Peyer's patch (tissue), 4 donors: ENCODE results near the gene ATP12A. TPM values are rescaled to one million over a fixed set of nuclear protein-coding genes. Genes with fewer than 3 reads are reported as not detected.

ENCODE experiments used
- DNase-seq, 3 donors: peaks; one replicate each; pipeline ENCODE4 v3.0.0-alpha.2; 2017 to 2019
- H3K27ac ChIP-seq, 4 donors: fragments of 200-600 bp; sonication (generic); one replicate each; pipeline ENCODE4 v1.5.1; 2016 to 2019
- H3K27me3 ChIP-seq, 2 donors: fragments of 200-600 bp; sonication (generic); one replicate each; pipeline ENCODE4 v1.5.1; 2019
- H3K36me3 ChIP-seq, 3 donors: fragments of 200-600 bp; sonication (generic); one replicate each; pipeline ENCODE4 v1.5.1; 2016 to 2019
- H3K4me1 ChIP-seq, 4 donors: fragments of 200-600 bp; sonication (generic); one replicate each; pipeline ENCODE4 v1.5.1; 2016 to 2019
- H3K4me3 ChIP-seq, 4 donors: fragments of 200-600 bp; sonication (generic); 1 replicate in 3 of 4; 2 replicates in 1 of 4; pipeline ENCODE4 v1.5.1; 2016 to 2019; ENCODE audit warnings: mild to moderate bottlenecking in 1 of 4
- H3K9me3 ChIP-seq, 4 donors: fragments of 200-600 bp; sonication (generic); one replicate each; pipeline ENCODE4 v1.5.1; 2016 to 2019; ENCODE audit warnings: mild to moderate bottlenecking in 1 of 4
- POLR2A ChIP-seq, 2 donors: fragments of 450-650 bp; IDR thresholded peaks; one replicate each; pipeline ENCODE4 v1.5.1; 2017; ENCODE audit warnings: antibody characterized with exemption in 2 of 2, mild to moderate bottlenecking in 2 of 2, moderate library complexity in 2 of 2
- total RNA-seq, 4 donors: library from RNA; depleted of rRNA; stranded (reverse); fragments of >200 nt; gene quantifications; one replicate each; pipeline ENCODE4 v1.1.0, GENCODE V29; 2016
- TF ChIP-seq, protein P1 (sequence below), 6 experiments: fragments of 450-650 bp in 4 of 6; fragments of 200-600 bp in 2 of 6; sonication (generic) in 1 of 6; IDR thresholded peaks; one replicate each; pipeline ENCODE4 v1.5.1; 2017 to 2019; ENCODE audit warnings: antibody characterized with exemption in 6 of 6, mild to moderate bottlenecking in 3 of 6, moderate library complexity in 1 of 6

The ATP12A gene
- total RNA-seq, 4 donors from 2014 or later = not detected

DNA sequence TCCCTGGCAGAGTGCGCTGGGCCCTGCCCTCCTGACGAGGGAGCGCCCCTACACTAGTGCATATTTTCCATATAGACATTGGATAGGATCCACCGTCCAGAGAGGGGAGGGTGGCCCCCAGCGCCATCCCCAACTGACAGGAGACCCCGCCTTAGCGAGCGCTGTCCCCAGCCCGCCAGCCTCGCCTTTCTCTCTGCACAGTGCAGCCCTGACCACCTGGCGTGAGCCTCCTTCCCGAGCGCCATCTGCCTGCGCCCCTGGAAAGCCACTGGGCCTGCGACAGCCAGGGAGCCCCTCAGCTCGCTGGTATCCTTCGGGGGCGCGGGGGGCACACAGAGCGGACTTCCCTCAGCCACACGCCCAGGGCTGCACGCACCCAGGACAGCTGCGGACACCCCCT is 42.1 kb upstream of the ATP12A start:
- Histone ChIP-seq H3K27me3 (no peaks in the 10 kb centered on the region), H3K27ac (no peak overlapping the region), H3K4me1 (no peaks in the 10 kb centered on the region), H3K4me3 (no peak overlapping the region), H3K9me3 (no peaks in the 10 kb centered on the region), H3K36me3 (no peaks in the 10 kb centered on the region)
- no peak for TF ChIP-seq POLR2A (IDR thresholded peaks at IDR 0.05)
- TF ChIP-seq, protein P1, sequence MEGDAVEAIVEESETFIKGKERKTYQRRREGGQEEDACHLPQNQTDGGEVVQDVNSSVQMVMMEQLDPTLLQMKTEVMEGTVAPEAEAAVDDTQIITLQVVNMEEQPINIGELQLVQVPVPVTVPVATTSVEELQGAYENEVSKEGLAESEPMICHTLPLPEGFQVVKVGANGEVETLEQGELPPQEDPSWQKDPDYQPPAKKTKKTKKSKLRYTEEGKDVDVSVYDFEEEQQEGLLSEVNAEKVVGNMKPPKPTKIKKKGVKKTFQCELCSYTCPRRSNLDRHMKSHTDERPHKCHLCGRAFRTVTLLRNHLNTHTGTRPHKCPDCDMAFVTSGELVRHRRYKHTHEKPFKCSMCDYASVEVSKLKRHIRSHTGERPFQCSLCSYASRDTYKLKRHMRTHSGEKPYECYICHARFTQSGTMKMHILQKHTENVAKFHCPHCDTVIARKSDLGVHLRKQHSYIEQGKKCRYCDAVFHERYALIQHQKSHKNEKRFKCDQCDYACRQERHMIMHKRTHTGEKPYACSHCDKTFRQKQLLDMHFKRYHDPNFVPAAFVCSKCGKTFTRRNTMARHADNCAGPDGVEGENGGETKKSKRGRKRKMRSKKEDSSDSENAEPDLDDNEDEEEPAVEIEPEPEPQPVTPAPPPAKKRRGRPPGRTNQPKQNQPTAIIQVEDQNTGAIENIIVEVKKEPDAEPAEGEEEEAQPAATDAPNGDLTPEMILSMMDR (IDR thresholded peaks at IDR 0.05) = no peak
- DNase-seq = no peak

DNA sequence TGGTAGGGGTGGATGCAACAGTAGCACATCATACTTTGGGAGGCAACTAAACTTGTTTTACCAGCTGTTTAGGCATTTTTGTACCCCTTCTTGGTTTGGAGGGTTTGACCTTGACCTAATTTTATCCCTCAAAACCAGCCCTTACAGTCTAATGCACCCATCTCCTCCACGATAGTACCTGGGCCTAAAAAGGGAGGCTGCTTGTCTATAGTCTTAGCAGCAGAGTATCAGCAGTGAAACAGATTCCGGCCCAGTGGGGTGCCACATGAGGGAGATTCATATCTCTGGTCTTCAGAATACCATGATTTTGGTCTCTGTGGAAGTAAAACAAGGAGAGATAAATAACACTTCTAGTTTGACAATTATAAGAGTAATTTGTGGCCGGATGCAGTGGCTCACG is 39.5 kb upstream of the ATP12A start:
- TF ChIP-seq, protein P1 (IDR thresholded peaks at IDR 0.05) = no peak
- no peak for TF ChIP-seq POLR2A (IDR thresholded peaks at IDR 0.05)
- Histone ChIP-seq H3K27ac (no peak overlapping the region), H3K36me3 (no peaks in the 10 kb centered on the region), H3K4me1 (no peaks in the 10 kb centered on the region), H3K27me3 (no peaks in the 10 kb centered on the region), H3K4me3 (no peak overlapping the region), H3K9me3 (no peaks in the 10 kb centered on the region)
- DNase-seq = no peak

GRCh38 chr13:24642219-24642618 is 38.0 kb upstream of the ATP12A start:
- Histone ChIP-seq H3K27ac (no peak overlapping the region), H3K4me3 (no peak overlapping the region), H3K4me1 (no peaks in the 10 kb centered on the region), H3K9me3 (no peaks in the 10 kb centered on the region), H3K36me3 (no peaks in the 10 kb centered on the region), H3K27me3 (no peaks in the 10 kb centered on the region)
- TF ChIP-seq, protein P1 (IDR thresholded peaks at IDR 0.05) = no peak
- no peak for TF ChIP-seq POLR2A (IDR thresholded peaks at IDR 0.05)
- no peak for DNase-seq

GRCh38 chr13:24644036-24644435 is 36.2 kb upstream of the ATP12A start:
- no peak for TF ChIP-seq POLR2A (IDR thresholded peaks at IDR 0.05)
- TF ChIP-seq, protein P1 (IDR thresholded peaks at IDR 0.05) = no peak
- Histone ChIP-seq H3K4me3 (no peak overlapping the region), H3K4me1 (no peaks in the 10 kb centered on the region), H3K27ac (no peak overlapping the region), H3K36me3 (no peaks in the 10 kb centered on the region), H3K27me3 (no peaks in the 10 kb centered on the region), H3K9me3 (no peaks in the 10 kb centered on the region)
- DNase-seq = no peak

DNA sequence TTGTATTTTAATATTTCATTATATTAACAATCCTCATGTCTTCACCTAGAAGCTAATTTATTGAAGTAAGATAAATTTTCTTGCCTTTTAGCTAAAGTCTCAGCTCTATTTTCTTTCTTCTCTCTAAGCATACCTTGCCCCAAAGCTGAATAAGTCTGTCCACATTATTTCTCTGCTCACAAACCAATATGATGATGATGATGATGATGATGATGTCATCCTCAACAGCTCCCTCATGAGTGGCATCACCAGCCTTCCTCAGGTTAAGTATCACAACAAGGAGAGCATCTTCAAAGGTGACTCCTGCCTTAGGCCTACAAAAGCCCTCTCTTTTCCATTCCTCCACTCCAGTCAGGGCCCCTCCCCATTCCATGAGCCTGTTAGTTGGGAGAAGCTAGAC is 31.9 kb upstream of the ATP12A start:
- no peak overlapping the region for H3K4me3 ChIP-seq
- H3K27me3 ChIP-seq = no peaks in the 10 kb centered on the region
- no peak overlapping the region for H3K27ac ChIP-seq
- H3K4me1 ChIP-seq = no peaks in the 10 kb centered on the region
- TF ChIP-seq, protein P1 (IDR thresholded peaks at IDR 0.05) = no peak
- TF ChIP-seq POLR2A (IDR thresholded peaks at IDR 0.05) = no peak
- no peak for DNase-seq
- no peaks in the 10 kb centered on the region for H3K9me3 ChIP-seq
- H3K36me3 ChIP-seq = no peaks in the 10 kb centered on the region
